Chondrocyte (in vitro differentiated cells): Measurements from ENCODE around the gene LTC4S. TPM values are rescaled to one million over a fixed set of nuclear protein-coding genes. Genes with fewer than 3 reads are reported as not detected.
"Not testable (repeated sequence)": the region's sequence is repeated elsewhere in the genome, so short reads cannot be mapped to it uniquely, and the experiment has no call there.

Experiments used
- DNase-seq: peaks from one replicate; pipeline ENCODE4 v3.0.0; 2021; ENCODE audit warnings: mixed read lengths, low spot score
- H3K27ac Mint-ChIP-seq: one replicate; pipeline ENCODE4 v1.8.0; 2021; ENCODE audit warnings: mild to moderate bottlenecking, moderate library complexity, mixed read lengths; ENCODE audit not compliant: unreplicated experiment
- H3K27me3 Mint-ChIP-seq: 2 replicates; pipeline ENCODE4 v1.8.0; 2021; ENCODE audit warnings: low read depth, mixed read lengths
- H3K36me3 Mint-ChIP-seq: 2 replicates; pipeline ENCODE4 v1.8.0; 2021; ENCODE audit warnings: low read depth, mixed read lengths
- H3K4me1 Mint-ChIP-seq: 2 replicates; pipeline ENCODE4 v1.8.0; 2021; ENCODE audit warnings: low read depth, mild to moderate bottlenecking, mixed read lengths
- H3K4me3 Mint-ChIP-seq: one replicate; pipeline ENCODE4 v1.8.0; 2021; ENCODE audit warnings: mild to moderate bottlenecking, moderate library complexity, mixed read lengths; ENCODE audit not compliant: unreplicated experiment
- H3K9me3 Mint-ChIP-seq: 2 replicates; pipeline ENCODE4 v1.8.0; 2021; ENCODE audit warnings: low read depth, mixed read lengths
- CTCF ChIP-seq: fragments of 200-600 bp; sonication (generic); IDR thresholded peaks from 2 replicates; pipeline ENCODE4 v1.5.0; 2021; ENCODE audit warnings: antibody characterized with exemption, mild to moderate bottlenecking, moderate library complexity
- long read RNA-seq: library from polyadenylated mRNA; stranded (forward); transcript quantifications from one replicate; pipeline ENCODE4 v2.0.0, GENCODE V29; 2021
- total RNA-seq: library from RNA; stranded (reverse); gene quantifications from 3 replicates; pipeline ENCODE4 v1.2.1, GENCODE V29; 2021

LTC4S gene
- total RNA-seq: 1.2 to 1.7 TPM (median 1.3 TPM) in 3 replicates
- long read RNA-seq: 0 reads

- Mint-ChIP-seq H3K36me3 (peaks cover 5% of the 10 kb centered on the region), H3K27me3 (no peaks in the 10 kb centered on the region), H3K4me3 (peak within 1 kb of the TSS; percentile 57), H3K9me3 (no peaks in the 10 kb centered on the region), H3K27ac (peak within 1 kb of the TSS; percentile 51), H3K4me1 (peaks cover 18% of the 10 kb centered on the region)
- no peak for TF ChIP-seq CTCF
- DNase-seq: no peak
These were observed at the start of gene LTC4S for GRCh38 chr5:179793468-179794139. Gene LTC4S (plus strand): TSS chr5:179793986. CDS start chr5:179794081, 95 bp downstream.

GRCh38 chr5:179744106-179744505 is 49.7 kb upstream of the LTC4S start:
- H3K4me3 Mint-ChIP-seq, DNase-seq, H3K36me3 Mint-ChIP-seq, H3K27me3 Mint-ChIP-seq, H3K9me3 Mint-ChIP-seq: not testable (repeated sequence)
- Mint-ChIP-seq H3K4me1 (peaks cover 20% of the 10 kb centered on the region), H3K27ac (peak overlapping the region; percentile 45)

- Mint-ChIP-seq H3K4me3 (no peak overlapping the region), H3K4me1 (peaks cover 10% of the 10 kb centered on the region), H3K9me3 (no peaks in the 10 kb centered on the region), H3K27ac (no peak overlapping the region), H3K36me3 (peaks cover 2% of the 10 kb centered on the region), H3K27me3 (no peaks in the 10 kb centered on the region)
- DNase-seq: no peak
- TF ChIP-seq CTCF: no peak
These were observed 46.9 kb upstream of the LTC4S start for GRCh38 chr5:179746872-179747271.

- Mint-ChIP-seq H3K4me1 (peaks cover 10% of the 10 kb centered on the region), H3K4me3 (no peak overlapping the region), H3K27ac (no peak overlapping the region), H3K27me3 (no peaks in the 10 kb centered on the region), H3K36me3 (peaks cover 2% of the 10 kb centered on the region), H3K9me3 (no peaks in the 10 kb centered on the region)
- no peak for TF ChIP-seq CTCF
- no peak for DNase-seq
These were observed 46.0 kb upstream of the LTC4S start for GRCh38 chr5:179747811-179748210.

- Mint-ChIP-seq H3K27me3 (no peaks in the 10 kb centered on the region), H3K4me1 (peaks cover 18% of the 10 kb centered on the region), H3K9me3 (no peaks in the 10 kb centered on the region), H3K36me3 (peaks cover 4% of the 10 kb centered on the region), H3K27ac (no peak overlapping the region), H3K4me3 (no peak overlapping the region)
- TF ChIP-seq CTCF: no peak
- DNase-seq: no peak
These were observed 43.8 kb upstream of the LTC4S start for GRCh38 chr5:179749857-179750508.

- no peak for TF ChIP-seq CTCF
- Mint-ChIP-seq H3K27me3 (no peaks in the 10 kb centered on the region), H3K9me3 (no peaks in the 10 kb centered on the region), H3K4me3 (no peak overlapping the region), H3K36me3 (peaks cover 4% of the 10 kb centered on the region), H3K4me1 (peaks cover 23% of the 10 kb centered on the region), H3K27ac (no peak overlapping the region)
- no peak for DNase-seq
These were observed 39.8 kb upstream of the LTC4S start for GRCh38 chr5:179753971-179754370.
